Sigmoid colon (tissue), 3 donors: ENCODE results near the gene FAM180B.

Experiments used
- CTCF ChIP-seq, 4 experiments: fragments of 450-650 bp in 3 of 4; fragments of 200-600 bp in 1 of 4; IDR thresholded peaks; one replicate each; pipeline ENCODE4 v1.5.1; 2016 to 2019; ENCODE audit warnings: antibody characterized with exemption in 4 of 4, mild to moderate bottlenecking in 3 of 4, moderate library complexity in 2 of 4
- POLR2A ChIP-seq, 2 donors: fragments of 450-650 bp; IDR thresholded peaks; one replicate each; pipeline ENCODE4 v1.6.1; 2016; ENCODE audit warnings: antibody characterized with exemption in 2 of 2, mild to moderate bottlenecking in 2 of 2, moderate library complexity in 2 of 2

DNA sequence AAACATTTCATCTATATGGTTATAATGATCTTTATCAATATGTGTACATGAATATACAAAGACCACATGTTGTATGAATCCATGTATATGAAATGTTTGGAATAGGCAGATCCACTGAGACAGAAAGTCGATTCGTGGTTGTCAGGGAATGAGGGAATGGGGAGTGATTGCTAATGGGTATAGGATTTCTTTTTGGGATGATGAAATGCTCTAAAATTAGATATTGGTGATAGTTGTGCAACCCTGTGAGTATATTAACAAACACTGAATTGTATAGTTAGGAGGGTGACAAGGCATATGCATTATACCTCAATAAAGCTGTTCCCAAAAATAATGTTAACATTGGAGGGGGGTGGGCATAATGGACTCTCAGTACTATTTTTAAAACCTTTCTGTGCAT lies 26.1 kb upstream of the FAM180B start:
- TF ChIP-seq CTCF (IDR thresholded peaks at IDR 0.05) (no peak), POLR2A (IDR thresholded peaks at IDR 0.05) (no peak)
